Osteocyte (in vitro differentiated cells): Measurements from ENCODE around the gene CLIC1. TPM values are rescaled to one million over a fixed set of nuclear protein-coding genes. Genes with fewer than 3 reads are reported as not detected.

ENCODE experiments used
- DNase-seq: peaks from one replicate; pipeline ENCODE4 v3.0.0; 2021; ENCODE audit warnings: mixed read lengths; ENCODE audit not compliant: unreplicated experiment; ENCODE audit errors: extremely low spot score
- H3K27ac Mint-ChIP-seq: one replicate; pipeline ENCODE4 v1.8.0; 2021; ENCODE audit warnings: mild to moderate bottlenecking, mixed read lengths; ENCODE audit not compliant: unreplicated experiment
- H3K27me3 Mint-ChIP-seq: one replicate; pipeline ENCODE4 v1.8.0; 2021; ENCODE audit warnings: mixed read lengths; ENCODE audit not compliant: unreplicated experiment
- H3K36me3 Mint-ChIP-seq: one replicate; pipeline ENCODE4 v1.8.0; 2021; ENCODE audit warnings: mixed read lengths; ENCODE audit not compliant: unreplicated experiment
- H3K4me1 Mint-ChIP-seq: one replicate; pipeline ENCODE4 v1.8.0; 2021; ENCODE audit warnings: mixed read lengths; ENCODE audit not compliant: unreplicated experiment
- H3K4me3 Mint-ChIP-seq: one replicate; pipeline ENCODE4 v1.8.0; 2021; ENCODE audit warnings: mild to moderate bottlenecking, moderate library complexity, mixed read lengths; ENCODE audit not compliant: unreplicated experiment
- H3K9me3 Mint-ChIP-seq: one replicate; pipeline ENCODE4 v1.8.0; 2021; ENCODE audit warnings: mixed read lengths; ENCODE audit not compliant: unreplicated experiment
- CTCF ChIP-seq: fragments of 200-600 bp; sonication (generic); IDR thresholded peaks from 2 replicates; pipeline ENCODE4 v1.5.0; 2021; ENCODE audit warnings: antibody characterized with exemption, mild to moderate bottlenecking, moderate library complexity
- long read RNA-seq: library from polyadenylated mRNA; unstranded; transcript quantifications from one replicate; pipeline ENCODE4 v2.0.0, GENCODE V29; 2021
- total RNA-seq: library from RNA; stranded (reverse); gene quantifications from 2 replicates; pipeline ENCODE4 v1.2.1, GENCODE V29; 2021

Gene CLIC1
- total RNA-seq, result 230 and 242 TPM in 2 replicates
- long read RNA-seq, transcript CLIC1-210 (7 exons, 1,098 nt), result minor isoform, 7 of 458 reads
- long read RNA-seq, transcript CLIC1-208 (6 exons, 1,254 nt), result major isoform, 435 of 458 reads
- long read RNA-seq, partial matches to known transcripts, result 4 of 458 reads
- long read RNA-seq, other reads (novel, unspliced or antisense), result 11 of 458 reads

DNA sequence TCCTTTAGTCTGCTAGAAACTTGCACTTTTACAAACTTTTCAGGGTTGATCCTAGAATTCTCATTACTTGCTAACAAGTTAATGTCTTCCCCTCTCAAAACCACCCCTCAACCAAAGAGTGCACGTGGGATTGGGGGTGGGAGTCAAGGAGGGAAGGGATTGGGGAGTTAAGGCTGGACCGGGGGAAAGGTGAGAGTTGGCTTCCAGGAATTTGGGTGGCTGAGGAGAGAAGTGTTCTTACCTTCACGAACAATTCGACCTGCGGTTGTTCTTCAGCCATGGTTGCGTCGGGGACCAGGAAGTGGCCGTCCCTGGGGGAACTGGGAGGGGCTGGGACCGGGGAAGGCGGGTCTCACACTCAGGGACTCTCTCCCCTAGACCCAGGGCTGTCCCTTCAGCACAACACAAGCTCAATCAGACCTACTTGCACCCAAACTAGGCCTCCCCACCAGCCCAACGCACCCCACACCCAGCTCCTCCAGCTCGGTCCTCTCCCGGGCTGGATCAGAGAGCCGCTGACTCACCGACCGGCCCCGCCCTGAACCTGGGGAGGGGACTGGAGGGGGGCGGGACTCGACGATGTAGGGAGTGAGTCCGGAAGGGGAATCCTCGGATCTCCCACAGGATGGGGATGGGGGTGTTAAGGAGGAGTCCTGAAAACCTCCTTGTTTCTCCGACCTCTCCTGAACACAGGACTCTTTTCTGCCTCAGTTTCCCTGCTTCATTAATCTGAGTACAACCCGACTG lies at the start of gene CLIC1:
Gene CLIC1 (minus strand): TSS at position 510 of the 747 bp plus-strand sequence. CDS start 230 bp downstream, at position 280.
- Mint-ChIP-seq H3K27me3 (no peaks in the 10 kb centered on the region), H3K9me3 (no peaks in the 10 kb centered on the region), H3K27ac (peak within 1 kb of the TSS; percentile 96), H3K4me3 (peak within 1 kb of the TSS; percentile 99), H3K36me3 (peaks cover 16% of the 10 kb centered on the region), H3K4me1 (peaks cover 58% of the 10 kb centered on the region)
- TF ChIP-seq CTCF, result no peak
- peak; percentile 93 for DNase-seq

GRCh38 chr6:31785475-31785874 lies 49.1 kb upstream of the CLIC1 start:
- Mint-ChIP-seq H3K27me3 (no peaks in the 10 kb centered on the region), H3K4me1 (no peaks in the 10 kb centered on the region), H3K27ac (no peak overlapping the region), H3K9me3 (no peaks in the 10 kb centered on the region), H3K4me3 (no peak overlapping the region), H3K36me3 (peaks cover 19% of the 10 kb centered on the region)
- no peak for DNase-seq
- no peak for TF ChIP-seq CTCF

GRCh38 chr6:31784098-31784925 lies 48.0 kb upstream of the CLIC1 start:
- H3K27me3 Mint-ChIP-seq, result no peaks in the 10 kb centered on the region
- H3K4me1 Mint-ChIP-seq, result no peaks in the 10 kb centered on the region
- H3K4me3 Mint-ChIP-seq, result no peak overlapping the region
- peaks cover 16% of the 10 kb centered on the region for H3K36me3 Mint-ChIP-seq
- H3K27ac Mint-ChIP-seq, result no peak overlapping the region
- no peak for TF ChIP-seq CTCF
- DNase-seq, result no peak
- H3K9me3 Mint-ChIP-seq, result no peaks in the 10 kb centered on the region

DNA sequence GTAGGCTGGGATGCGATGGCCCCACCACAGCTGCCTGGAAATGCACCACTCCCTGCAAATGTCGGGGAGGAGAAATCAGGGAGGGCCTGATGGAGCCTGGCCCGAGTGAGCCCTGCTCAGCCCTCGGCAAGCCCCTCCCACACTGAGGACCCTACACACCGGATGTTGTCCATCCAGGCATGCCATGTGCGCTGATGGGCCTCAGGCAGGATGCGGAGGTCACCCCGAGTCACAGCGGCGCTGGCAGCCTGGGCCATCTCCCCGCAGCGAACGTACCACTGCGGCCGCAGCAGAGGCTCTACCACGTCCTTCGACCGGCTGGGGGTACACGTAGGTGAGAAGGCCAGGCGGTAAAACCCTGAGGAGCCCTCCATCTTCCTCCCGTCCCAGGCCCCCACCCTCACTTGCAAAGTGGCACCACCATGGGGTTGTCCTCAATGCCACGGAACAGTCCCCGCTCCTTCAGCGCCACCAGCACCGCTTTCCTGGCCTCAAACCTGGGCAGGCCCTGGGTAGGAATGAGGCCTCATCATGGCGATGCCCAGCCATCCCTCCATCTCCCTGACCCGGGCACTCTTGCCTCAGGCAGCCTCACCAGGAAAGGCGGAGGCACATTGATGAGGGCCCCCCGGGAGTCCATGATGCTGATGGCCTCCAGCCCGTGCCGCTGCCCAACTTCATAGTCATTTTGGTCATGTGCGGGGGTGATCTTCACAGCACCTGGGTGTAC lies 46.0 kb upstream of the CLIC1 start:
- Mint-ChIP-seq H3K4me3 (no peak overlapping the region), H3K9me3 (no peaks in the 10 kb centered on the region), H3K27ac (no peak overlapping the region), H3K36me3 (peaks cover 16% of the 10 kb centered on the region), H3K27me3 (no peaks in the 10 kb centered on the region), H3K4me1 (peaks cover 6% of the 10 kb centered on the region)
- DNase-seq, result no peak
- no peak for TF ChIP-seq CTCF
